AG10803 (cell line): Measurements from ENCODE around the gene MKI67.

Source experiments
- DNase-seq: peaks from one replicate; pipeline ENCODE4 v3.0.0; 2010; ENCODE audit warnings: low read depth
- H3K4me3 ChIP-seq: 2 replicates; pipeline ENCODE4 v1.5.1; 2011; ENCODE audit warnings: mild to moderate bottlenecking, low read length, control low read depth
- CTCF ChIP-seq: conservative IDR thresholded peaks from 2 replicates; pipeline ENCODE4 v1.5.1; 2011; ENCODE audit warnings: mild to moderate bottlenecking, low read length, control low read depth, inconsistent platforms

Gene MKI67

GRCh38 chr10:128121750-128122412 is 4.3 kb downstream of the MKI67 start:
- TF ChIP-seq CTCF, result no peak
- DNase-seq, result no peak
- H3K4me3 ChIP-seq, result no peak overlapping the region

GRCh38 chr10:128116851-128117615 is 9.2 kb downstream of the MKI67 start:
- TF ChIP-seq CTCF, result no peak
- DNase-seq, result no peak

GRCh38 chr10:128116187-128116586 is 10.0 kb downstream of the MKI67 start:
- no peak overlapping the region for H3K4me3 ChIP-seq
- no peak for TF ChIP-seq CTCF
- DNase-seq, result no peak

More at GRCh38 chr10:128116851-128117615, 9.2 kb downstream of the MKI67 start:
- H3K4me3 ChIP-seq, result no peak overlapping the region

- no peak for TF ChIP-seq CTCF
- no peak overlapping the region for H3K4me3 ChIP-seq
- no peak for DNase-seq
Measured at GRCh38 chr10:128115356-128115755, 10.9 kb downstream of the MKI67 start.

GRCh38 chr10:128114901-128115300 is 11.3 kb downstream of the MKI67 start:
- no peak for DNase-seq
- H3K4me3 ChIP-seq, result no peak overlapping the region
- no peak for TF ChIP-seq CTCF

GRCh38 chr10:128113026-128113425 is 13.2 kb downstream of the MKI67 start:
- no peak for TF ChIP-seq CTCF
- no peak overlapping the region for H3K4me3 ChIP-seq
- no peak for DNase-seq

- TF ChIP-seq CTCF, result no peak
- H3K4me3 ChIP-seq, result no peak overlapping the region
- DNase-seq, result no peak
Measured at GRCh38 chr10:128111696-128112095, 14.5 kb downstream of the MKI67 start.
